K562 (cell line): ENCODE results near the gene RNF34. TPM values are rescaled to one million over a fixed set of nuclear protein-coding genes. Genes with fewer than 3 reads are reported as not detected.
A peak's percentile ranks its signal among the peaks of the same experiment; 100 is the strongest.

Source experiments
- BRD9 ChIP-seq: fragments of 450-650 bp; IDR thresholded peaks from 2 replicates; pipeline ENCODE4 v1.6.1; 2018; ENCODE audit warnings: low read depth; ENCODE audit not compliant: partially characterized antibody
- E2F5 ChIP-seq: sonication (generic); formaldehyde crosslinking; IDR thresholded peaks from 2 replicates; pipeline ENCODE4 v1.8.0; 2022; ENCODE audit warnings: mild to moderate bottlenecking, missing genetic modification reagents
- ELF4 ChIP-seq: fragments of 450-650 bp; formaldehyde crosslinking; IDR thresholded peaks from 2 replicates; pipeline ENCODE4 v1.4.0; 2022; ENCODE audit warnings: missing genetic modification characterization
- GTF3C2 ChIP-seq: IDR thresholded peaks from 3 replicates; pipeline ENCODE4 v1.6.1; 2011; ENCODE audit warnings: borderline replicate concordance, mild to moderate bottlenecking, moderate library complexity; ENCODE audit not compliant: insufficient read length; ENCODE audit errors: extremely low read depth
- HSF4 ChIP-seq: fragments of 250-450 bp; sonication (Bioruptor Pico); IDR thresholded peaks from 2 replicates; pipeline ENCODE4 v2.1.2; 2022; ENCODE audit warnings: mild to moderate bottlenecking, moderate library complexity, borderline replicate concordance
- KDM4B ChIP-seq, 2 experiments: fragments of 450-650 bp in 1 of 2; sonication (generic) in 1 of 2; IDR thresholded peaks; 2 replicates each; pipeline ENCODE4 v1.6.1; 2016 to 2017; ENCODE audit warnings: borderline replicate concordance in 2 of 2, antibody characterized with exemption in 1 of 2, low read depth in 1 of 2, mild to moderate bottlenecking in 1 of 2
- KLF13 ChIP-seq: fragments of 450-650 bp; IDR thresholded peaks from 2 replicates; pipeline ENCODE4 v1.6.1; 2016; ENCODE audit warnings: missing genetic modification characterization, low read depth, mild to moderate bottlenecking, missing compliant biosample characterization, moderate library complexity, borderline replicate concordance
- KLF16 ChIP-seq: IDR thresholded peaks from 2 replicates; pipeline ENCODE4 v1.6.1; 2016; ENCODE audit warnings: antibody characterized with exemption
- RCOR1 ChIP-seq, 2 experiments: IDR thresholded peaks; 2 replicates each; pipeline ENCODE4 v1.6.1; 2012; ENCODE audit warnings: low read depth in 2 of 2, low read length in 2 of 2, borderline replicate concordance in 1 of 2, improper control_type of control experiment in 1 of 2
- SREBF1 ChIP-seq: fragments of 150-350 bp; IDR thresholded peaks from 2 replicates; pipeline ENCODE4 v1.6.1; 2014; ENCODE audit warnings: antibody characterized with exemption, low read depth, low read length, borderline replicate concordance
- TSHZ1 ChIP-seq: fragments of 250-450 bp; sonication (Bioruptor Pico); IDR thresholded peaks from 2 replicates; pipeline ENCODE4 v1.4.0; 2020; ENCODE audit warnings: mild to moderate bottlenecking, moderate library complexity
- ZNF274 ChIP-seq: IDR thresholded peaks from 2 replicates; pipeline ENCODE4 v1.6.1; 2011; ENCODE audit warnings: low read depth, mild to moderate bottlenecking, low read length, moderate library complexity, borderline replicate concordance
- ZNF561 ChIP-seq: fragments of 450-650 bp; formaldehyde crosslinking; conservative IDR thresholded peaks from 2 replicates; pipeline ENCODE4 v1.4.0; 2020; ENCODE audit warnings: mild to moderate bottlenecking, moderate library complexity
- polyA plus RNA-seq, 8 experiments: library from polyadenylated mRNA; depleted of rRNA in 4 of 8; stranded (reverse) in 5 of 8; unstranded in 3 of 8; fragments of >200 nt; fragmentation: Nextera tagmentation in 2 of 8; fragmentation: Illumina TruSeq in 1 of 8; extraction: Ambion mirVana in 2 of 8; extraction: Trizol in 1 of 8; gene quantifications; 2 replicates each; pipeline versions ENCODE4 v1.2.1 to v1.2.3, GENCODE V29; 2011 to 2014; ENCODE audit warnings: inconsistent platforms in 1 of 8, missing spikeins in 1 of 8
- total RNA-seq, 7 experiments: library from RNA; depleted of rRNA in 6 of 7; stranded (reverse); fragments of >200 nt in 6 of 7; fragmentation: Illumina TruSeq in 2 of 7; extraction: Trizol in 2 of 7; gene quantifications; 2 replicates each; pipeline versions ENCODE4 v1.2.1 to v1.2.3, GENCODE V29; 2011 to 2021; ENCODE audit warnings: low replicate concordance in 1 of 7
- TF ChIP-seq, protein P1 (sequence below), 2 experiments: fragments of 250-450 bp in 1 of 2; fragments of 450-650 bp in 1 of 2; sonication (Bioruptor Pico) in 1 of 2; IDR thresholded peaks; 2 replicates each; pipeline versions ENCODE4 v1.6.1 to v1.8.0; 2016 to 2021; ENCODE audit warnings: mild to moderate bottlenecking in 2 of 2, moderate library complexity in 2 of 2, missing compliant biosample characterization in 1 of 2, missing genetic modification characterization in 1 of 2
- TF ChIP-seq, protein P2 (sequence below): fragments of 450-650 bp; formaldehyde crosslinking; IDR thresholded peaks from 2 replicates; pipeline ENCODE4 v1.4.0; 2022; ENCODE audit warnings: missing genetic modification characterization

The RNF34 gene
- total and polyA plus RNA-seq, 9 of the 15 experiments (the other 6 are each of a cell fraction or from before 2014, with no cell fraction given): 41.7 to 88.9 (median 54.1) TPM

DNA sequence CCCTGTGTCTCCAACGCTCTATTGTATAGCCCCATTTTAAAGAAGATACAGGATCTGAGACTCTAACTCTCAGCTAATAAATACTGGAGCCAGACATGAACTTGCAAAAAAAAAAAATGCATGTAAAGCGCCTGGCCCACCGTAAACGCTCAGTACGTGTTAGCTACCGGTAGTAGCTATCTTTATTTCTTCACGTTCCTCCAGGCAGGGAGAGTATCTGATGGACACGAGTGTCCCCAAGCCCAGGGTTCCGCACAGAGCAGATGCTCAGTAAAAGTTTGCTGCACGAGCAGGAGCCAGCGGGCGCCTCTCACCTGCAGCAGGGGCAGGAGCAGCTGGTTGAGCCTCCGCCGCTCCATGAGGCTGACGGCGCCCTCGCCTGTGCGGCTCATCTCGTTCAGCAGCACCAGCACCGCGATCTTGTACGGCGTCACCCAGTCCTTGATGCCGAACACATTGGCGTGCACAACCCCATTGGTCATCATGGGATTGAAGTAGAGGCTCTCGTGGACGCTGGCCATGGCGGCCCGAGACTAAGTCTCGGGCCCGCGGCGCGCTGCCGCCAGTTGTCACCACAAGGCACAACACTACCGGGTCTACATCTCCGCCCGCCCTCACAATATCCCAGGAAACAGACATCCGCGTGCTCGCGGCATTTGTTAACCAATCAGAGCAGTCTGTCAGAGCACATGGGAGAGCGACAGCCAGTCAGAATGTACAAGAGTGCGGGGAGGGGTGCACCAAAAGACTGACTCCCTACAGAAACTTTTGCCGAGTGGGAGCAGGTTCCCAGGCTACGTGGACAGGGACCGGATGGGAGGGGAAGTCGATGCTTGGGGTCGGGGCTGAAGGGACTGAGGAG lies 47.9 kb upstream of the RNF34 start, which contains the start of gene ANAPC5 (continued):
- TF ChIP-seq GTF3C2 (no peak), HSF4 (CRISPR knock-in tag) (no peak), RCOR1 (IDR thresholded peaks at IDR 0.05; ENCODE audit: borderline replicate concordance in 1 of 2, low read depth in 2 of 2, low read length in 2 of 2) (peak in 1 of 2 experiments; percentile 35; a peak in 1 of 4 replicates), E2F5 (CRISPR knock-in tag) (no peak), ZNF274 (no peak), SREBF1 (no peak), ELF4 (CRISPR knock-in tag) (peak; percentile 82), KLF13 (tag) (0 out of 2 replicates have a peak, but pooled peaks have one; percentile 36), BRD9 (peak; percentile 32), KDM4B (IDR thresholded peaks at IDR 0.05; ENCODE audit: borderline replicate concordance in 2 of 2, low read depth in 1 of 2) (0 out of 4 replicates have a peak, but pooled peaks of 1 of the 2 experiments have one; percentile 45), ZNF561 (no peak), TSHZ1 (CRISPR knock-in tag) (no peak), KLF16 (no peak)
- TF ChIP-seq, protein P1, sequence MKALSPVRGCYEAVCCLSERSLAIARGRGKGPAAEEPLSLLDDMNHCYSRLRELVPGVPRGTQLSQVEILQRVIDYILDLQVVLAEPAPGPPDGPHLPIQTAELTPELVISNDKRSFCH (CRISPR knock-in tag; IDR thresholded peaks at IDR 0.05): no peak
- TF ChIP-seq, protein P1 (tag; IDR thresholded peaks at IDR 0.05): no peak
- TF ChIP-seq, protein P2, sequence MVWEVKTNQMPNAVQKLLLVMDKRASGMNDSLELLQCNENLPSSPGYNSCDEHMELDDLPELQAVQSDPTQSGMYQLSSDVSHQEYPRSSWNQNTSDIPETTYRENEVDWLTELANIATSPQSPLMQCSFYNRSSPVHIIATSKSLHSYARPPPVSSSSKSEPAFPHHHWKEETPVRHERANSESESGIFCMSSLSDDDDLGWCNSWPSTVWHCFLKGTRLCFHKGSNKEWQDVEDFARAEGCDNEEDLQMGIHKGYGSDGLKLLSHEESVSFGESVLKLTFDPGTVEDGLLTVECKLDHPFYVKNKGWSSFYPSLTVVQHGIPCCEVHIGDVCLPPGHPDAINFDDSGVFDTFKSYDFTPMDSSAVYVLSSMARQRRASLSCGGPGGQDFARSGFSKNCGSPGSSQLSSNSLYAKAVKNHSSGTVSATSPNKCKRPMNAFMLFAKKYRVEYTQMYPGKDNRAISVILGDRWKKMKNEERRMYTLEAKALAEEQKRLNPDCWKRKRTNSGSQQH (CRISPR knock-in tag): no peak
